OCI-LY1 (cell line): ENCODE results near the gene SARS1.

ENCODE experiments used
- H2AFZ ChIP-seq: fragments of 200-600 bp; sonication (generic), shearing (Covaris generic); 2 replicates; pipeline ENCODE4 v1.6.0; 2014; ENCODE audit warnings: antibody characterized with exemption, mild to moderate bottlenecking, low read length
- H3F3A ChIP-seq: fragments of 200-600 bp; sonication (generic), shearing (Covaris generic); 2 replicates; pipeline ENCODE4 v1.6.0; 2014; ENCODE audit warnings: mild to moderate bottlenecking, antibody characterized with exemption, low read length, moderate library complexity; ENCODE audit not compliant: insufficient read depth
- H3K27ac ChIP-seq: fragments of 200-600 bp; sonication (generic); 2 replicates; pipeline ENCODE4 v1.5.1; 2014; ENCODE audit warnings: low read length, mixed run types, mild to moderate bottlenecking, low read depth; ENCODE audit not compliant: poor library complexity, severe bottlenecking
- H3K27me3 ChIP-seq: fragments of 200-600 bp; sonication (generic); 2 replicates; pipeline ENCODE4 v1.6.0; 2014; ENCODE audit warnings: antibody characterized with exemption, mild to moderate bottlenecking, low read length, moderate library complexity; ENCODE audit not compliant: insufficient read depth
- H3K36me3 ChIP-seq: fragments of 200-600 bp; sonication (generic); 2 replicates; pipeline ENCODE4 v1.6.1; 2014; ENCODE audit warnings: mild to moderate bottlenecking, antibody characterized with exemption, low read length, moderate library complexity, mixed read lengths; ENCODE audit not compliant: insufficient read depth
- H3K4me1 ChIP-seq: fragments of 200-600 bp; sonication (generic); 2 replicates; pipeline ENCODE4 v1.5.1; 2014; ENCODE audit warnings: mild to moderate bottlenecking, low read length, moderate library complexity; ENCODE audit not compliant: insufficient read depth, severe bottlenecking
- H3K4me2 ChIP-seq: fragments of 200-600 bp; sonication (generic), shearing (Covaris generic); 2 replicates; pipeline ENCODE4 v1.6.1; 2014; ENCODE audit warnings: low read length
- H3K4me3 ChIP-seq: fragments of 200-600 bp; sonication (generic); 2 replicates; pipeline ENCODE4 v1.5.1; 2014; ENCODE audit warnings: low read length, low read depth, mild to moderate bottlenecking, mixed read lengths; ENCODE audit not compliant: poor library complexity, severe bottlenecking
- H3K79me2 ChIP-seq: fragments of 200-600 bp; shearing (Covaris generic); 2 replicates; pipeline ENCODE4 v1.6.1; 2016; ENCODE audit warnings: mixed run types, low read length, mixed read lengths; ENCODE audit not compliant: insufficient read depth
- H3K9ac ChIP-seq: fragments of 200-600 bp; sonication (generic), shearing (Covaris generic); 2 replicates; pipeline ENCODE4 v1.6.1; 2014; ENCODE audit warnings: mild to moderate bottlenecking, low read length, mixed read lengths
- H3K9me2 ChIP-seq: fragments of 200-600 bp; sonication (generic), shearing (Covaris generic); 2 replicates; pipeline ENCODE4 v1.6.1; 2014; ENCODE audit warnings: low read depth, mild to moderate bottlenecking, low read length, mixed read lengths
- H3K9me3 ChIP-seq: fragments of 200-600 bp; shearing (Covaris generic); 2 replicates; pipeline ENCODE4 v1.6.1; 2014; ENCODE audit warnings: low read length, mixed read lengths
- H4K20me1 ChIP-seq: fragments of 200-600 bp; sonication (generic), shearing (Covaris generic); 2 replicates; pipeline ENCODE4 v1.6.0; 2016; ENCODE audit warnings: mild to moderate bottlenecking, low read length; ENCODE audit not compliant: insufficient read depth
- CTCF ChIP-seq: fragments of 200-600 bp; sonication (generic), shearing (Covaris generic); IDR thresholded peaks from 2 replicates; pipeline ENCODE4 v1.5.1; 2017; ENCODE audit warnings: mild to moderate bottlenecking, antibody characterized with exemption, low read length, moderate library complexity, mixed read lengths
- EZH2 ChIP-seq: fragments of 200-600 bp; sonication (generic), shearing (Covaris generic); IDR thresholded peaks from 2 replicates; pipeline ENCODE4 v1.8.0; 2017; ENCODE audit warnings: borderline replicate concordance, mixed run types, mild to moderate bottlenecking, antibody characterized with exemption, low read length, moderate library complexity, mixed read lengths

SARS1 gene

DNA sequence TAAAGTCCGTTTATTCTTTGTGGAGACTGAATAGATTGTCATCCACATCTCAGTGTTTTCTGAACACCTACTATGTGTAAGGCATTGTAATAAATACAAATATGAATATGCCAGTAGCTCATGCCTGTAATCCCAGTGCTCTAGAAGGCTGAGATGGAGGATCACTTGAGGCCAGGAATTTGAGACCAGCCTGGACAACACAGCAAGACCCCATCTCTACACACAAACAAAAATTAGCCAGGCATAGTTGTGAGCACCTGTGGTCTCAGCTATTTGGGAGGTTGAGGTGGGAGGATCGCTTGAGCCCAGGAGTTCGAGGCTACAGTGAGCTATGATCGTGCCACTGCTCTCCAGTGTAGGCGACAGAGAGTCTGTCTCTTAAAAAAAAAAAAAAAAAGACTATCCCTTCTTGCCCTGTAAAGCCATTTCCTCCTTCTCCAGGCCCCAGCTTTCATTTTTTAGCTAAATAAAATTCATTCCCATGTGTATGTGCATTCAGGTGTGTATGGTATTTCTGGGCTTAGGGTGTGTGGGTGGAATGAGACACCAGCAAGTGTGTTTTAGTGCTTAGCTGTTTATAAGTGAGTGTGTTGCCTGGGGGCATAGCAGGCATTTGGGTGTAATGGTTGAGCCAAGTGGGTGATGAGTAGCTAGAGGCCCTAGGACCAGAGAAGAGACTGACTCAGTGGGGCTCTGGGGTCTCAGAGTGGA, 43.4 kb downstream of the SARS1 start:
- H3K79me2 ChIP-seq: no peaks in the 10 kb centered on the region
- no peak for TF ChIP-seq CTCF
- TF ChIP-seq EZH2: no peak
- no peak overlapping the region for H3K4me3 ChIP-seq
- H3K27ac ChIP-seq: no peak overlapping the region
- no peaks in the 10 kb centered on the region for H3F3A ChIP-seq
- no peak overlapping the region for H2AFZ ChIP-seq
- H3K27me3 ChIP-seq: no peaks in the 10 kb centered on the region
- no peaks in the 10 kb centered on the region for H3K36me3 ChIP-seq
- H3K9me3 ChIP-seq: no peaks in the 10 kb centered on the region
- no peaks in the 10 kb centered on the region for H3K9me2 ChIP-seq
- peaks cover 14% of the 10 kb centered on the region for H3K4me1 ChIP-seq
- H3K4me2 ChIP-seq: no peak overlapping the region
- H4K20me1 ChIP-seq: no peaks in the 10 kb centered on the region
- no peak overlapping the region for H3K9ac ChIP-seq

- no peaks in the 10 kb centered on the region for H3F3A ChIP-seq
- H4K20me1 ChIP-seq: no peaks in the 10 kb centered on the region
- H3K4me3 ChIP-seq: no peak overlapping the region
- H3K79me2 ChIP-seq: no peaks in the 10 kb centered on the region
- H3K27ac ChIP-seq: no peak overlapping the region
- H3K9me2 ChIP-seq: no peaks in the 10 kb centered on the region
- H3K4me2 ChIP-seq: no peak overlapping the region
- no peak overlapping the region for H3K9ac ChIP-seq
- no peaks in the 10 kb centered on the region for H3K9me3 ChIP-seq
- peaks cover 14% of the 10 kb centered on the region for H3K4me1 ChIP-seq
- no peaks in the 10 kb centered on the region for H3K36me3 ChIP-seq
- no peak for TF ChIP-seq CTCF
- TF ChIP-seq EZH2: no peak
- H2AFZ ChIP-seq: no peak overlapping the region
- H3K27me3 ChIP-seq: no peaks in the 10 kb centered on the region
Observed at GRCh38 chr1:109257682-109258421, 44.1 kb downstream of the SARS1 start.

DNA sequence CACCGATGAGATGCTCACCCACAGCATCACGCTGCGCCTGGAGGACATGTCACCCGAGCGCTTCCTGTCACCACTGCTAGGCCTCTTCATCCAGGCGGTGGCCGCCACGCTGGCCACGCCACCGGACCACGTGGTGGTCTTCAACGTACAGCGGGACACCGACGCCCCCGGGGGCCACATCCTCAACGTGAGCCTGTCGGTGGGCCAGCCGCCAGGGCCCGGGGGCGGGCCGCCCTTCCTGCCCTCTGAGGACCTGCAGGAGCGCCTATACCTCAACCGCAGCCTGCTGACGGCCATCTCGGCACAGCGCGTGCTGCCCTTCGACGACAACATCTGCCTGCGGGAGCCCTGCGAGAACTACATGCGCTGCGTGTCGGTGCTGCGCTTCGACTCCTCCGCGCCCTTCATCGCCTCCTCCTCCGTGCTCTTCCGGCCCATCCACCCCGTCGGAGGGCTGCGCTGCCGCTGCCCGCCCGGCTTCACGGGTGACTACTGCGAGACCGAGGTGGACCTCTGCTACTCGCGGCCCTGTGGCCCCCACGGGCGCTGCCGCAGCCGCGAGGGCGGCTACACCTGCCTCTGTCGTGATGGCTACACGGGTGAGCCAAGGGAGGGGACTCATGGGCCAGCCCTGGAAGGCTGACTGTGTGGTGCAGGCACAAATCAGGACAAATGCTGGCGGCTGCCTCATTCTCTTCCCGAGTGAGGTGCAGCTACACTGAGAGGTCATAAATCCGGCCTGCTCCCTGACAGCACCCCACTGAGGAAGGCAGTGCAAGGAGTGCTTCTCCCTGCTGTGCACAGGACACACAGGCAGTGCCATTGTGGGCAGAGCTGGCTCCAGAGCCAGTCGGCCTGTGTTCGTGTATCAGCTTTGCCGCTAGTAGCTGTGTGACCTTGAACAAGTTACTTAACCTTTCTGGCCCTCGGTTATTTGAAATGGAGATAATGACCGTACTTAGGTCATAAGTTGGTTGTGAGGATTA, 45.1 kb downstream of the SARS1 start:
- no peak overlapping the region for H3K9ac ChIP-seq
- TF ChIP-seq EZH2 (no peak), CTCF (no peak)
- no peaks in the 10 kb centered on the region for H3K79me2 ChIP-seq
- H3K4me3 ChIP-seq: no peak overlapping the region
- H3K4me2 ChIP-seq: no peak overlapping the region
- H3K9me2 ChIP-seq: no peaks in the 10 kb centered on the region
- H4K20me1 ChIP-seq: no peaks in the 10 kb centered on the region
- H3K27me3 ChIP-seq: no peaks in the 10 kb centered on the region
- no peaks in the 10 kb centered on the region for H3K9me3 ChIP-seq
- no peak overlapping the region for H2AFZ ChIP-seq
- peaks cover 5% of the 10 kb centered on the region for H3K4me1 ChIP-seq
- H3K36me3 ChIP-seq: no peaks in the 10 kb centered on the region
- no peak overlapping the region for H3K27ac ChIP-seq
- H3F3A ChIP-seq: no peaks in the 10 kb centered on the region
